Measurements from ENCODE around the gene TIAM1.
A peak's percentile ranks its signal among the peaks of the same experiment; 100 is the strongest.

TIAM1 gene

DNA sequence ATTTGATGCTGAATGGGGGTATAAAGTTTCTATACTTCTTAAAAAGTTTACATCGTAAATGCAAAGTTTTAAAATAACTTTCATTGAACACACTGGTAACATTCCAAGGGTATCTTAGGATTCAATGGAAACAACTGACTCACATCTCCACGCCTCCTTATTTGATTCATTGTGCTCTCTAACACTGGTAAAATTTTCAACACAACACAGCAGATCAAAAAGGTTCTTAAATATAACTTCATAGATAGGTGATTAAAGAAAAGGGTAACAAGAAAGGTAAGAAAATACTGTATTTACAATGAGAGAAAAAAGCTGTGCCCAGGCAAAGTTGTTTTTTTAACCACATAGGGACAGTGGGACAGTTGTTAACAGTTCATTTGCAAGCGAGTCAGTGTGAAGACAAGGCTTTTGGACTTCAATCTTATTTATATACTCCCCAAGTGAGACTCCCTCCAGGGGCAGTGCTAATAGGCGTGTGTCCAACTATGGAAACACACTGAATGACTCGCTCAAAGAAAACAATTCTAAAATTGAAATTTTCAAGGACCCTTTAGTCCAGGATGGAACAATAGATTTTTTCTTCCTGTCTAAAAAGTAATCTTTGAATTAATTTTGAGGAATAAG, 140.5 kb downstream of the TIAM1 start:
- DNase-seq (ENCODE audit: low spot score), result no peak

DNA sequence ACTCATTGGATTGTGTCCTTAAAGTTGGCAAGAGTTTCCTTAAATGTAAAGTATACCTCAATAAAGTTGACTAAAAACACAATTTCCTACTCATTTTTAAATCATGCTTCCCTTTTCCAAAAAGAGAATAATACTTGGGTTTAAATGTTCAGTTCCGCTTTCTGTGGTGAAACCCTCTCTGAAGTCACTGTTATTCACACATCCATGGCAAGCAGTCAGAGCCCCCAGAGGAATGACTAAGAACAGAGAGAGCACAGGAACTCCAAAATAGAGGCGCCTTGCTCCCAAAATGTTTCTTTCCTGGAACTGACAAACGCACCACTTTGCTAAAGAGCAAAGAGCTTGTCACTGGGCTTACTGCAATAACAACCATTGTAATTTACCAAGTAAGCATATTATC, 142.5 kb downstream of the TIAM1 start:
- no peak for DNase-seq (ENCODE audit: low spot score)

DNA sequence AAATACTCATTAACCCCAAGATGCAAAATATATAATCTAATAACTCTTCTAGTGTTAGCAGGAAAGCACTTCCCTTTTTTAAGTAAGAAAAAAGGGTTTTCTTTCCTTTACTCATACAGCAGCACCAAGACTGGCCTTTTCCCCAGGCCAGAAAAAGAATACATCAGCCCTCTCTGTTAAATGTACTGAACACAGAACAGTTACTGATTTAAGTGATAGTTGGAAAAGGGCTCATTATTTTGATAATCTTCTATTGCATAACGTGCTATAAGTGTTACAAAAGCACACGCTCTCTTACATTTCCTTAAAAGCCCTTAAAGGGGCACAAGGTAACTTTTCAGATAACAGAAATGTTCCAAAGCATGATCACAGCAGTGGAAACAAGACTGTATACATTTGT, 142.9 kb downstream of the TIAM1 start:
- no peak for DNase-seq (ENCODE audit: low spot score)

DNA sequence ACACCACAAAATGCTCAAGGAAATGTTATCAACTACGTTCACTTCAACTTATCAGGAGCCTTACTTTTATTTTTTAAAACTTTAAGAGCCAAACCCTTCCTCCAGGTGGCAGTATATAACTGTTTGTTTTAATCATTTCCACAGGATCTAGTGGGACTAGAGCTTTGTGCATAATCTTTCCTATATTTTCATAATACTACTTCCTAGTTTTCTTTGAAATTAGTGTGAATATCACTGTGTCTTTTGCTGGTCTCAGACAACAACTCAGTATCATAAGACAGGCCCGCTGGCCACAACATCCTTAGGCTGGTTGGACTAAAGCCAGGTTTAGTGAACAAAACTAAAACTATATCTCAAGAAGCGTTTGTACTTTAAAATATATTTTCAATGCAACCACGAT, 145.5 kb downstream of the TIAM1 start:
- DNase-seq (ENCODE audit: low spot score), result peak; percentile 71

DNA sequence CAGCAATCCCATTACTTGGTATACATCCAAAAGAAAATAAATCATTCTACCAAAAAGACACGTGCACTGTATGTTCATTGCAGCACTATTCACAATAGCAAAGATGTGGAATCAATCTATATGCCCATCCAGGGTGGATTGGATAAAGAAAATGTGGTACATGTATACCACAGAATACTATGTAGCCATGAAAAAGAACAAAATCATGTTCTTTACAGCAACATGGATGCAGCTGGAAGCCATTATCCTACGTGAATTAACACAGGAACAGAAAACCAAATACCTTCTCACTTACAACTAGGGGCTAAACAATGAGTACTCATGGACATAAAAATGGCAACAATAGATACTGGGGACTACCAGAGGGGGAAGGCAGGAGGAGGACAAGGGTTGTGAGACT, 147.3 kb downstream of the TIAM1 start:
- no peak for DNase-seq (ENCODE audit: low spot score)

DNA sequence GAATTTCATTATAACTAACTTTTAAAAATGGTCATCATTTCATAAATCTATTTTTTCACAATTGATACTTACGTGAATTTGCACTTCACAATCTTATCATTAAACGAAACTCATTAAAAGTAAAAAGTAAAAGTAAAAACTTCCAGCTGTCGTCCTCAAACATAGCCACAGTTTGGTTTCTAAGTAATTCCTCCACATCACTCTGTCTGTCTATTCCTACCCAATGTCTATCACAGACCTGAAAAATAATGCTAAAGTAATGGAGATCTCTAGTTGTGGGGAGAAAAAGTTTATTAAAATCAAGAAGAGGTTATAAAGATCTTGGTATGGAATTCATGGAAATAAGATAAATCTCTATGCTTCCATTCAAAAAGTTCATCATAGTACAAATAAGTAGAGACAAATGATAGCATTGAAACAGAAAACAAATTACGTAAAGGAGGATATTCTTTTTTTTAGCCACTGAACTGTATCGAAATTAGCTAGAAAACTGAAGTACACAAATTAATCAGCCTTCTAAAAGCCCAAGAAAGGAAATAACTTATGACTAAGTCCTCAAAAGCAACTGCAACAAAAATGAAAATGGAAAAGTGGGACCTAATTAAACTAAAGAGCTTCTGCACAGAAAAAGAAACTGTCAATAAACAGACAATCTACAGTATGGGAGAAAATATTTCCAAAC, 148.6 kb downstream of the TIAM1 start:
- no peak for DNase-seq (ENCODE audit: low spot score)

DNA sequence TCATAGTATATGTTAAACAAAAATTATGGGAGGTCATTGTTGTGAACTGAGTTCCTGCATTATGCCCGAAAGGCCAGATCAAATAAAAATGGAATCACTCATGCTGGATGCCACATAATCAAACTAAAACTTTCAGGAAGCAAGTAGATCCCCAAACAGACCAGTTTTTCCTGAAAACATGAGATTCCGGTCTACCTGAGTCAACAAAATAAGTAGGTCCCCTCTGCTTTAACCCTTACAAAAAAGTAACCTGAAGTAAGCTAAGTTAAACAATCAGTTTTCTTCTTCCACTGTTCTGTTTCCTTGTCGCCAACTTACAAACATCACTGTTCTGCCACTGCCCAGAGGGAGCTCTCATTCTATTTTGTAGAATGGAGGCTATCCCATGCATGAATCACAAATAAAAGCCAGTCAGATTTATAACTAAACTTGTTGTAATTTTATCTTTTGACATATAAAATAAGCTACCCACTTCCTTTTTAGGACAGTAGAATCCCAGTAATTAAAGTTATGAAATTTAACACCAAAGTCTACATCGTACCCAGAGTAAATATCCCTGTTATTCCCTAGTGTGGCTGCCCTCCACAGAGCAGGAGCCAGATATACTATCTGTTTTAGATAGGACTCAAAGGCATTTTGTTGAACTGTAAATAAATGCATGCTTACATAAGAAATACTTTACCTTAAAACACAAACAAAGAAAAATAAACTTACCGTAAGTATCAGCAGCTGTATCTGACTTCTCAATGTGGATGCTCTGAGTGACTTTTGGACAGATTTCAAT, 149.4 kb downstream of the TIAM1 start:
- DNase-seq (ENCODE audit: low spot score), result no peak

DNA sequence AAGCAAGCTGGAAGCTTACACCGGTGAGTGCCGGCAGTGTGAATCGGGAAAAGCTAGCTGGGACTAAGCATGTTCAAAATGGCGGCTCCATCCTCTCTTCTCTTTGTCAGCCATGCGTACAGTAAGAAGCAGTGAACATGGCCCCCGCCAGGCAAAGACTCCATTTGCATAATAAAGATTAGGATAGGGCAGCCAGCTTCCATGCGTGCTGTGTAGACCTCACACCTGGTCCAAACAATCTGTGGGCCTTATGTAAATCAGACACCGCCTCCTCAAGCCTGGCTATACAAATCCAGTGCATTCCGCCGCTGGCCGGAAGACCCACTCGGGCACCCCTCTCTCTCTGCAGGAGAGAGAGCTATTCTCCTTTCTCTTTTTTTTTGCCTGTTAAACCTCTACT, 150.3 kb downstream of the TIAM1 start:
- DNase-seq (ENCODE audit: low spot score), result no peak

DNA sequence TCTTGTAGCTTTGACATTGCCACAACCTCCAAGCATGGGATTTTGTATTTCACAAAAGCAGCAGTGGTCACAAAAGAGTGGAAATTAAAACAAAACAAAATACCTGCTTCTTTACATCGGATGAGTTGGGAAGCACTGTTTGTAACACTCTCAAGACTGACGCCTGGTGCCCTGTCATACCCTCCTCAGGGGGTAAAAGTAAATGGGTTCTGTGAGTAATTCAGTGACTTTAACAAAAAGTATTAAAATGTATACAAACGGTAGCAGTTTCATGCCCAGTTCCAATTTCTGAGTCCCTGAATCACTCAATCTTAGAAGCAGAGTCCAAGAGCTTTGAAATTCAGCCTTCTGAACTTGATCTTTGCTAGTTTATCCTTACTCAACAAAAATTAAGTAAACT, 152.5 kb downstream of the TIAM1 start:
- no peak for DNase-seq (ENCODE audit: low spot score)

DNA sequence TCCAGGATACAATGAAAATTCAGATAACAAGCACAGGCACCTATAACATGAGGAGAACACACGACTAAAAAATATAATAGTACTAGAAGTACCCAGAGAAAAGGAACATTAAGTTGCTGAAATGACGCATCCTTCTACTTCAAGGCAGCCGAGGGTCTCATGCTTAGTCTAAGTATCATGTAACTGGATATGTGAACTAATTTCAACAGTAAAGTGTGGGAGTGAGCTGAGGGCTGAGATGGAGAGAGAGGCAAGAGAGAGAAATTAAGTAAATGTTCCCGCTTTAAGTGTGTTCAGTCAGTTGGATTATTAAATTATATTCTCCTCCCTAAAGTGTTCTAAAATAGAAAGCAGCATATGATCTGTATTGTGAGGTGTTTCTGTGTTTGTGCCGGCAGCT, 153.5 kb downstream of the TIAM1 start:
- DNase-seq (ENCODE audit: low spot score), result no peak

DNA sequence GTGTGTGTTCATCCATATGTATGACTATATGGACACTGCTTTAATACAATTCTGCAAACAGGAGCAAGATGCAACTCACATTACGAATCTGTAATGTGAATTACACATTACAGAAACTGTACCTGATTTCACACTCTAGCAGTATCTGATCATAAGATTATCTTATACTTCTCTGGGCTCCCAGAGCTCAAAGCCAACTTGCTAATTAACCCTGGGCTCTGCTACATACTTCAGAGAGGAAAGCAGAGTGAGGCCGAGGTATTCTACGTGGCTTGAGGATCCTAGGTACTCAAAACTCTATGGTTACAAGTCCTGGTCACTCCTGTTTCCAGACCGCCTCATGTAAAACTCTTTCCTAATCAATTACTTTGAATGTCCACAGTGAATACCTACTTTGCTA, 156.6 kb downstream of the TIAM1 start:
- DNase-seq (ENCODE audit: low spot score), result no peak

DNA sequence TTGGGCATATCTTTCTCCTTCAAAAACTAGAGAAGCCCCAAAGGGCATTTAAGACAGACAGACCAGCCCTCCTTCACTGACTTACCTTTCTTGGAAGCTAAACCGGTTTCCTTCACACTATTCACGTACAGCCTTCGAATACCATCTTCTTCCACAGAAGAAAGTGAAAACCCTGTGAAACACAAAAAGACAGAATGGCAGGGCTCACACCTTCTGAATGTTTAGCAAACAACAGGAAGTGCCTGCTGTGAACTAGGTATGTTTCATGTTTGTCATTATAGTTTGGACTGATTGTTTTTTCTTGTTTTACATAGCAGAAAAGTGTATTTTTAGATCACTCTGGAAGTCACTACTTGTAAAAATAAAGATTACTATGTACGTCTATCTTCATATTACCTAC, 157.1 kb downstream of the TIAM1 start:
- DNase-seq (ENCODE audit: low spot score), result no peak

DNA sequence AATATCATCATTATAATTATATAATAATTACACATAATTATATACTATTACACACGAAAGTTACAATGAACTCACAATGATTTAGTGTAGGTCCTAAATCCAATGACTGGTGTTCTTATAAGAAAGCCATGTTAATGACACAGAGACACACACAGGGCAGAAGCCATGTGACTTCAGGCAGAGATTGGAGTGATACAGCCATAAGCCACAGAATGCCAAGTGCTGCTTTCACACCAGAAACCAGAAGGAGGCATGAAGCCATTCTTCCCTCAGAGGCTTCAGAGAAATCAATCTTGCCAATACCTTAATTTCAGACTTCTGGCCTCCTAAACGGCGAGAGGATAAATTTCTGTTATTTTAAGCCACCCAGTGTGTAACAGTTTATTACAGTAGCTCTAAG, 158.4 kb downstream of the TIAM1 start:
- DNase-seq (ENCODE audit: low spot score), result no peak

DNA sequence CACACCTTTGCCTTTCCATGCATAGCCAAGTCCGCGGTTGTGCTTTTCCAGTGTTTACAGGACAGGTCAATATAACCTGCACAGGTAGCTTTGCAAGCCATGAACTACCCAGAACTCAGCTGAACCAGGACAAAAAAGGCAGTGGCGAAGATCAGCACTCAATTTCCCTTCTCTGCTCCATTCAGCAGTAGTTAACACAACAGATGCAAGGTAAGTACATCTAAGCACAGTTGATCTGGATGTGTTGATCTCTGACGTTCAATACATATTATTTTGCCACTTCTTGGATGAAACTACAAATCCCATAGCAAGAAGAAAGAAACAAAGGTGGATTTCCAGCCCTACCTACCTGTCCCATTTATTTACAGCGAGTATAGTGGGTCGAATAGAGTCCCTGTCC, 159.2 kb downstream of the TIAM1 start:
- DNase-seq (ENCODE audit: low spot score), result no peak

DNA sequence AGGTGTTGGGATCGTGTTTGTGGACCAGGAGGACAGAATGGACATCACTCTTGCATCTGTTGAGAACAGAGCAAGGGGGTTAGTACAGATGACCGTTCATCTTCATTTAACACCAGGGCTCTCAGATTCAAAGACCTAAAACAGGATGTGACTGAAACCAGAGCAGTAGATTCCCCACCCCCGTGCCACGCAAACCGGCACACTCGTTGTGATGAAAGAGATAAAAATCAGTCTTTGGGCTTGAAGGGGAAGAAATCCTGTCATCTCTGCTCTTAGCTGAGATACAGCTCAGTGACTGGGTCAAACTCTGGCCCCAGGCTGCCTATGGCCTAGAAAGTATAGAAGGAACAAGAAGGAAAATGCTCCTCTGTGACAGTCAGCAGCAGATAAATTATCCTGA, 159.6 kb downstream of the TIAM1 start:
- no peak for DNase-seq (ENCODE audit: low spot score)

DNA sequence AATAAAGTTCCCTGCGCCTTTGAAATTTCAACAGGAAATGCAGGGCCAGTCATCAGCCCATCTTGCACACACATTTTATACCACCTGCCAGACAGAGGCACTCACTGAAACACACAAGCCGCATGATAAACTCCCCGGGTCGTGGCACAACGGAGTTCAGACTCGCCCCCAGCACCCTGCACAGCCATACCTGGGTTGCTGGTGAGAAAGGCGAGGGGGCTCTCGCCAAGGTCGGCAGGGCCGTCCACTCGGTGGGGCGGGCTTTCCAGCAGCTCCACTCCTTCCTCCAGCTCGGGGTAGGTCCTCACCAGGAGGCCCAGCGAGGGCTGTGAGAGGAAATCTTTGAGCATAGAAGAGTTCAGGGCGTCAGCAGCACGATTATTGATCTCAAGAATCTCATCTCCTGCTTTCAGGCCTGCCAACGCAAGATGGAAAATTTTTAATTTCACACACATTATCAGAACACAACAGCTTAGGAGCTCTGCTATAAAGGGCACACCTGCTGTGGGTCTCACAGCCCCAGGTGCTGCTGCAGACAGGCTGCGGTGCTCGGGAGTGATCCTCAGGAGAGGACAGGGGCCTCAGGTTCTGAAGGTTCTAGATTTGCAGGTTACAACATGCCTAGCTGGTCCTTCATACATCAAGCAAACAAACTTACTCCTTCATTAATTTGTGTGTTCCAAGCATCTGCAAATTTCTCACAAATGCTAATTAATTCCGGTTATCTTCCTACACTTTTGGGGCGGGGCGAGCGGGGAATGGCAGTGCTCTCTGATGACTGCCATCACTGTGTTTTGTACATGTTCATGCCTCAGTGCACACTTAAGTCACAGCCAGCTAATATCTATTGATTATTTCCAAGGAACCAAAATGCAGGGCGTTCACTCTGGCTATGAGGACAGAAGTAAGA, 161.6 kb downstream of the TIAM1 start:
- no peak for DNase-seq (ENCODE audit: low spot score)

DNA sequence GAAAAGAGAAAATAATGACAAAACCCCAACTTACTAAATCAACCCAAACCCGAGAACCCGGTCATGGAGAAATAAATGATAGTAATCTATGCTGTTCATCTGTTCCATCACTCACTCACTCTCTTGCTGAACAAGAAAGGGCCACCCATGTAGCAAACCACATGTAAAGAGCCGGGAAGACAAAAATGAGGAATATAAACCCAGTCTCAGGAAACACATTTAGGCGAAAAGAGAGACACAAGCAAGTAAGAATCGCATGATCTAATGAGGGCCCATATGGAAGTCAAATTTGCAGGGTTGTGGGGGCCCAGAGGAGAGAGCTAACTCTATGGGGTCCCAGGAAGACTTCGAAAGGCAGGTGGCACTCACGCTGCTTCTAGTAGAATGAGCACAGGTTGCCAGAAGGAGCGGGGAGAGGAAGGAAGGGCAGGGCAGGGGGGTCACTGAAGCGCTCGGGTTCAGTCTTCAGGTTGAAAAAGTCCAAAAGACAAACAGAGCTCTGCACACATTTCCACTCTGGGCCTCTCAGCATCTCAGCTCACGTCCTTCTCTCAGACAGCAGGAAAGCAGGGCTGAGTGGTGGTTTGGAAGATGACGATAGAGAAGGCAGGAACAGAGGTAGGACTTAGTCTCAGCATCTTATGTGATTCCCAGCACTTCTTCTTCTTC, 162.8 kb downstream of the TIAM1 start:
- no peak for DNase-seq (ENCODE audit: low spot score)

DNA sequence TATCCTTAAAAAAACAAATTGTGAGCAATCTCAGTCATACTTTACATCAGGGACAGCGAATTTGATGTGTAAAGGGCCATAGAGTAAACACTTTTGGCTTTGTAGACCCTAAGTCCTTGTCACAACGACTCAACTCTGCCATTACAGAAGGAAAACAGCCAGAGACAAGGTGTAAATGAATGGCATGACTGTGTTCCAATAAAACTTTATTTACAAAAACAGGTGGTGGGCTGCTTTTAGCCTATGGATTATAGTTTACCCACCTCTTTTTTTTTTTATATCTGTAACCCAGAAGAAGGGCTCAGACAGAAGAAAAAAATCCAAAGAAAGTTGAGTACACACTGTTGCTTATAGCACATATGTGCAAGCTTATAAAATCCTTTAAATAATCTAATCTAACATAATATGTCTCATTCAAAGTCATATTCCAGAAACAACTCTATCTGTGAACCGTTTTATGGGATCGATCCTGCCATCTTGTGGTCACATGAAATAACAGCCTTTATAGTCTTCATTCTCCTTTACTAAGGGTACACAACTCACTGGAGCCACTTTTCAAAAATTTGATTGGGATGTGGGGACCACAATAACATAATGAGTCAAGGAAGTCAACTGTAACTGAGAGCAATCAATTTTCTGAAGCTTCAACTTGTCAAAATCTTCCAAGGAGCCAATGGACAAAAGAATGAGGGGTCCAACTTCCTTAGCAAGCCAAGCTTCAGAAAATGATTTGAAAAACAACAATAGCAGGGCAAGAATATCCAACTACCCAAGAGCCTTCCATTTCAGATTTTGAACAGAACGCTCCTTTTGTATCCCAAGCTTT, 163.6 kb downstream of the TIAM1 start:
- DNase-seq (ENCODE audit: low spot score), result peak; percentile 65

DNA sequence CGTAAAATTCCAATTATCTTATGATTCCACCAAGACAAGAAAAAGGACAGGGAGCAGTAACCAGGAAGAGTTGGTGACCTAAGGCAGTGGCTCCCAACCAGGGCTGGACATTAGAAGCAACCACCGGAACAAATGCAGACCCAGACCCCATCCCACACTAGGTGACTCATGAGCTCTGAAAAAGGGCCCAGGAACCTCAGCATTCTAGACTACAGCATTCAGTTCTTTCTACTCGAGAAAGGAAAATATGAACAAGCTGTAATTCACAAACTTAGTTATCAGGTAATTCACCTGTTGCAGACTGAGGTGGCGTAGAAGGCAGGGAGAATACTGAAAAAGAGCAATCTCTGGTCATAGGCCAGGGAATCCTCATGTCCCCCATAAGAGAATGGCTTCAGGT, 167.3 kb downstream of the TIAM1 start:
- DNase-seq (ENCODE audit: low spot score), result no peak

DNA sequence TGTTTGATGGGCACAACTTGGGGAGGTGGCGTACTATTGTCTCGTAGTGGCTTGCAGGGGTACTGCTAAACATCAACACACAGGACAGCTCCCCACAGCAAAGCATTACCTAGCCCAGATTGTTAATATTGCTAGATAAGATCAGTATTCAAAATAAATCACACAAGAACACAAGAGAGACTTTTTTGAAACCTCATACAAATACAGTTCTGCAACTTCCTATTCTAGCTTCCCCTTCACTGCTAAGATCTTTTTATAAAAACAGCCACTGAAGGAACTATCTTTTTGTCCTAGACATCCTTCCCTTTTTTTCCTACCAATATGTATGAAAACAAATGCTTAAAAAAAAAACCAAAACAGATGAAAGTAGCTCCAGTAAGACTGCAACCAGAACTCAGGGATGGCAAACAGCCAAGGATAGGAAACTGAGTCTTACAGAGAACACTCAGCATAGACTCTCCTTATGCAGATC, 167.9 kb downstream of the TIAM1 start:
- no peak for DNase-seq (ENCODE audit: low spot score)

All from SW480 (cell line).